Stimulated activated CD4-positive, alpha-beta T cell treated with anti-CD3 and anti-CD28 coated beads, Interleukin-2, amount 100 ng/mL, for 24 hours (primary cell): Measurements from ENCODE around the gene MNT.
"Not testable (repeated sequence)": the region's sequence is repeated elsewhere in the genome, so short reads cannot be mapped to it uniquely, and the experiment has no call there.

Experiments
- DNase-seq, 2 donors: peaks; one replicate each; pipeline ENCODE4 v3.0.0-alpha.2; 2020

Gene MNT, protein sequence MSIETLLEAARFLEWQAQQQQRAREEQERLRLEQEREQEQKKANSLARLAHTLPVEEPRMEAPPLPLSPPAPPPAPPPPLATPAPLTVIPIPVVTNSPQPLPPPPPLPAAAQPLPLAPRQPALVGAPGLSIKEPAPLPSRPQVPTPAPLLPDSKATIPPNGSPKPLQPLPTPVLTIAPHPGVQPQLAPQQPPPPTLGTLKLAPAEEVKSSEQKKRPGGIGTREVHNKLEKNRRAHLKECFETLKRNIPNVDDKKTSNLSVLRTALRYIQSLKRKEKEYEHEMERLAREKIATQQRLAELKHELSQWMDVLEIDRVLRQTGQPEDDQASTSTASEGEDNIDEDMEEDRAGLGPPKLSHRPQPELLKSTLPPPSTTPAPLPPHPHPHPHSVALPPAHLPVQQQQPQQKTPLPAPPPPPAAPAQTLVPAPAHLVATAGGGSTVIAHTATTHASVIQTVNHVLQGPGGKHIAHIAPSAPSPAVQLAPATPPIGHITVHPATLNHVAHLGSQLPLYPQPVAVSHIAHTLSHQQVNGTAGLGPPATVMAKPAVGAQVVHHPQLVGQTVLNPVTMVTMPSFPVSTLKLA

DNA sequence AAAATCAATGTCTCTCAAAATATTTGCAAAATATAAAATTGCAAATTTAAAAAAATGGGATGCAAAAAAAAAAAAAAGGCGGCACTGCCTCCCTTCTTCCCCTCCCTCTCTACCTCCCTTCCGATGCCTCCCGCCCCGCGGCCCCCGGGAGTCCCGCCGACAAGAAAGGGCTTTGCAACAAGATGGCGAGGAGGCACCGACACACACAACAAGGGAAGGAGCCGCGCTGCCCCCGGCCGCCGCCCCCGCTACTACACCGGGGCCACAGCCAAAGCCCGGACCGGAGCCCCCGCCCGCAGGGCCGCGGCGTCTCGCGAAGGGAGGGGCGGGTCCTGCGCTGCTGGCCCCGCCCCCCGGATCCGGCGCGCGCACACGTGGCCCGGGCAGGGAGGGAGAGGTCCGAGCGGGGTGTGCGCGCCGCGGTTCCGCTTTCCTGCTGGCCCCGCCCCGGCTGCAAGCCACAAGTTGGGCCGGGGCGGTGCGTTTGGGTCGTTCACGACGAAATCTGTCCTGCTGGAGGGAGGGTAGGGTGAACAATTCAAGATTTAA, at the start of gene MNT:
TSS of gene MNT (minus strand) at position 184 of the 549 bp plus-strand sequence. CDS start 348 bp downstream, outside the sequence.
- peak; percentile 93 to 94 for DNase-seq

DNA sequence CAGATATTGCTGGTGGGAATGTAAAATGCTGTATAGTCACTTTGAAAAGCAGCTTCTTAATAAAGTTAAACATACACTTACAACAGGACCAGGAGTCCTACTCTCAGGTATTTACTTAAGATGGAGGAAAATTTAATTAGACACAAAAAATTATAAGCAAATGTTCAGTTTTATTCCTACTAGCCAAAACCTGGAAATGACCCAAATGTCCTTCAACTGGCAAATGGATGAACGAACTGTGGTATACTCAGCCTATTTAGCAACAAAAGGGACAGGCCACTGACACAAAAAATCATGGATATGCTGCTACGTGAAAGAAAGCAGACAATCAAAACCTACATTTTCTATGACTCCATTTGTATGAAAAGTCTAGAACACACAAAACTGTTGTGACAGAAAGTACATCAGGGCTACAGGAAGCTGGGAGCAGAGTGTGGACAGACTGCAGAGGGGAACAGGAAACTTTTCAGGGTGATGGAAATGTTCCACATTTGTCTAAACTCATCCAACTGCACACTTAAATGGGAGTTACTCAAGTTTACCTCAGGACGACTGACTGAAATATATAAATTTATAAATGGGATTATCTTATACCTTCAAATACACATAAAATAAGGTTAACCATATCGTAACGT, 49.3 kb upstream of the MNT start:
- no peak for DNase-seq

DNA sequence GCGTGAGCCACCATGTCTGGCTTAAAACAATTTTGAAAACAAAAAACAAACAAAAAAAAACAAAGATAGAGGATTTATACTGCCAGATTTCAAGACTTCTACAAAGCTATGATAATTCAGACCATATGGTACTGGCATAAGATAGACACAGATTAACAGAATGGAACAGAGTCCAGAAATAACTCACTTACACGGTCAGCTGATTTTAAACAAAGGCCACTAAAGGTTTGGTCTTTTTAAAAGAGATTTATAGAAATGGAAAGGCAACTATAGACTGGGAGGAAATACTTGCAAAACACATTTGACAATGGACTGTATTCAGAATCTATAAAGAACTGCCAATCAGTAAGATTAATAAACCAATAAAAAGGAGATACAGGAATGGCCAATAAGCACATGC, 48.6 kb upstream of the MNT start:
- DNase-seq = no peak

DNA sequence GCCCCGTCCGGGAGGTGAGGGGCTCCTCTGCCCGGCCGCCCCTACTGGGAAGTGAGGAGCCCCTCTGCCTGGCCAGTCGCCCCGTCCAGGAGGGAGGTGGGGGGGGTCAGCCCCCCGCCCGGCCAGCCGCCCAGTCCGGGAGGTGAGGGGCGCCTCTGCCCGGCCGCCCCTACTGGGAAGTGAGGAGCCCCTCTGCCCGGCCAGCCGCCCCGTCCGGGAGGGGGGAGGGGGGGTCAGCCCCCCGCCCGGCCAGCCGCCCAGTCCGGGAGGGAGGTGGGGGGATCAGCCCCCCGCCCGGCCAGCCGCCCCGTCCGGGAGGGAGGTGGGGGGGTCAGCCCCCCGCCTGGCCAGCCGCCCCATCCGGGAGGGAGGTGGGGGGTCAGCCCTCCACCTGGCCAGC, 46.6 kb upstream of the MNT start:
- not testable (repeated sequence) for DNase-seq

DNA sequence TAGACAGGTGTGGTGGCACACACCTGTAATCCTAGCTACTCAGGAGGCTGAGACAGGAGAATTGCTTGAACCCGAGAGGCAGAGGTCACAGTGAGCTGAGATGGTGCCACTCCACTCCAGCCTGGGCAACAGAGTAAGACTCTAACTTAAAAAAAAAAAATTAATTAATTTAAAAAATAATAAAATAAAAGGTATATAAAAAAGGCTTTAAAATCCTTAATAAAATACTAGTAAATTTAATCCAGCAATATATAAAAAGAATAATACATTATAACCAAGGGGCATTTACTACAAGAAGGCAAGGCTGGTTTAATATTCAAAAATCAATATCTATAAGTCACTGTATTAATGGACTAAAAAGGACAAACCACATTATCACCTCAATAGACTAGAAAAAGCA, 44.8 kb upstream of the MNT start:
- no peak for DNase-seq

DNA sequence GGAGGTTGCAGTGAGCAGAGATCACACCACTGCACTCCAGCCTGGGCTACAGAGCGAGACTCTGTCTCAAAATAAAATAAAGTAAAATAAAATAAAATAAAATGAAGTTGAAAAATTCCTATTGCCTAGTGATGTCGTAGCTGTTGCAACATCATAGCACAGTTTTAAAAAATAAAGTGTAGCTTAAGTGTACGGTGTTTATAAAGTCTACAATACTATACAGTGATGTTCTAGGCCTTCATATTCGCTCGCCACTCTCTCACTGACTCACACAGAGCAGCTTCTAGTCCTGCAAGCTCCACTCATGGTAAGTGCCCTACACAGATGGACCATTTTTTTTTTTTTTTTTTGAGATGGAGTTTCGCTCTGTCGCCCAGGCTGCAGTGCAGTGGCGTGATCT, 43.5 kb upstream of the MNT start:
- no peak for DNase-seq

DNA sequence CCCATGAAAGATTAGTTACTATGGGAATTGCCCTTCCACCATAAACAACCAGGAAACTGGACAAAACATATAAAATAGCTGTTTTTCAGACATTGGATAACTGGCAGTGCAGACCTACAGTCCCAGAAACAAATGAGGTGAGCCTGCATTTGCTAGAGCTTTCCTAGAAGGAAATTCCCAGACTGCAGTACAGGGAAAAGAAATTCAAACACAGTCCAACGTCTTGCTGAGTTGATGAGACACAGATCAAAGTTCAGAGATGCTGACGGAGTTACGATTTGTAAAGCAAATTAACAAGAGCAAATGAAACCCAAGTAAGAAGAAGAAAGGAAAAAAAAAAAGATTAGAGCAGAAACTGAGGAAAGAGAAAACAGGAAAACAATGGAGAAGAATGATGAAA, 41.3 kb upstream of the MNT start:
- no peak for DNase-seq

DNA sequence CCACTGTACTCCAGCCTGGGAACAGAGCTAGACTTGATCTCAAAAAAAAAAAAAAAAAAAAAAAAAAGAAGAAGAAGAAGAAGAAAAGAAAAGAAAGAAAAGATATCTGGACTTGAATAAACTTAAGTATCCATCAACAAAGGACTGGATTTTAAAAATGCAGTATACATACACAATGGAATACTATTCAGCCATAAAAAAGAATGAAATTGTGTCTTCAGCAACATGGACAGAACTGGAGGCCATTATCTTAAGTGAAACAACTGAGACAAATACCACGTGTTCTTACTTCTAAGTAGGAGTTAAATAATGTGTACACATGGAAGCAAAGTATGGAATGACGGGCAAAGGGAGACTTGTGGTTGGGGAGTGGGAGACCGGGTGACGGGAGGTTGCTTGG, 40.1 kb upstream of the MNT start:
- DNase-seq = no peak

DNA sequence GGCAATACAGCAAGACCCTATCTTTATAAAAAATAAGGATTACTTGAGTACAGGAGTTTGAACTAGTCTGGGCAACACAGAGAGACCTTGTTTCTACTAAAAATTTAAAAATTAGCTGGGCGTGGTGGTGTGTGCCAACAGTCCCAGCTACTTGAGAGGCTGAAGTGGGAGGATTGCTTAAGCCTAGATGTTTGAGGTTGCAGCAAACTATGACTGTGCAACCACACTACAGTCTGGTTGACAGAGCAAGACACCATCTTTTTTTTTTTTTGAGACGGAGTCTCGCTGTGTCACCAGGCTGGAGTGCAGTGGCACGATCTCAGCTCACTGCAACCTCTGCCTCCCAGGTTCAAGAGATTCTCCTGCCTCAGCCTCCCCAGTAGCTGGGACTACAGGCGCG, 39.1 kb upstream of the MNT start:
- not testable (repeated sequence) for DNase-seq

DNA sequence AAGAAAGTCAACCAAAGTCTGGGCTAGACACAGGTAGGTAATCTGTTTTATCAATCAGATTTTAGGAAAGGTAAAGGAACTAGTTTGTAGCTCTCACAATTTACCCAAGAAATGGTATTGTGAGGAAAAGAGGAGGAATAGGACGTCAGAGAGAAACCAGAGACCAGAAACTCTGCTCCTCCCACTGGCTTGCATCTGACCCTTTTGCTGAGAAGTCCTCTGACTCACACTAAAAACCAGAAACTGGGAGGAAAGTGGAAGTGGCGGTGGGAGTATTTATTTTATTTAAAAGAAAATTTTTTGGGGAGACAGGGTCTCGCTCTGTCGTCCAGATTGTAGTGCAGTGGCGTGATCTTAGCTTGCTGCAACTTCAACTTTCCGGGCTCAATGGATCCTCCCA, 38.0 kb upstream of the MNT start:
- no peak for DNase-seq

DNA sequence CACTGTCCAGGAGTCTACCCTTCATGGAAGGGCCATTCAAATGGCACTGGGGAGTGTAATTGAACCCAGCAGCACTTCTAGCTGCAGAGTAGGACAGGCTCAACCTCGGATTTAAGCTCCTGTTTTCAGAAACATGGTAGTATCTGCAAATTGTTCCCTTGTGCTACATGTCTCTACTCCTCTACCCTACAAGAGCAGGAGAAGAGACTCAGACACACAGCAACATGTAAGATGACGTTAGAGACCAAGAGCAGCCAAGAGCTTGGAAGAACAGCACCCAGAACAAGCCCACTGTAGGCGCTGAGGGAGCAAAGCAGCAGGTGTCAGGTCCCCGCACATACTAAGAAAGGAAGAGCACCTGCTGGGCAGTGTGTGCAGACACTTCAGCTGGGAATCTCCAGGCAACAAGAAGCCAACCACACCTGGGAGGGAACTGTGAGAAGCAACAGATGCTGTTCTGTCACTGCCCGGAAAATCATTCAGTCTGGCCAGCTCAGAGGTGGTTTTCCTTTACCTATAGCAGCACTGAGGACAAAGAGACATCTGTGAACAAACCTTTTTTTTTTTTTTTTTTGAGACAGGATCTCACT, 35.6 kb upstream of the MNT start:
- no peak for DNase-seq

DNA sequence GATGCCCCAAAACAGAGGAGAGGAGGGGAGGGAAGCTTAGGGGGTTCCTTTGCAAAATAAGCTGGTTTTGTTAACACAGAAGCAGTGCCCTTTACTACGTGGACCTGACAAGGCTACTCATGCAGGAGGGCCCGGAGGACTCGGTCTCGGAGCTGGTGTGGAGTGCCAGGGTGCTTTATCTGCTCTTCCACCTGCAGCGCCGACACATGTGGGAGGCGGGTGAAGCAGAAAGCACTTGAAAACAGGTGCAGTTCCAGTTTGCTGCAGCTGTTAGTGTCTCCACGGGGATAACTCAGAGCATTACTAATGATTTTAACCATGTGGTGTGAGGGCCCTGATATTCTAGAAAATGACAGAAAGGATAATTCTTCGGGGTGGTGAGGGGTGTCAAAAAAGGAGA, 35.0 kb upstream of the MNT start:
- DNase-seq = no peak

DNA sequence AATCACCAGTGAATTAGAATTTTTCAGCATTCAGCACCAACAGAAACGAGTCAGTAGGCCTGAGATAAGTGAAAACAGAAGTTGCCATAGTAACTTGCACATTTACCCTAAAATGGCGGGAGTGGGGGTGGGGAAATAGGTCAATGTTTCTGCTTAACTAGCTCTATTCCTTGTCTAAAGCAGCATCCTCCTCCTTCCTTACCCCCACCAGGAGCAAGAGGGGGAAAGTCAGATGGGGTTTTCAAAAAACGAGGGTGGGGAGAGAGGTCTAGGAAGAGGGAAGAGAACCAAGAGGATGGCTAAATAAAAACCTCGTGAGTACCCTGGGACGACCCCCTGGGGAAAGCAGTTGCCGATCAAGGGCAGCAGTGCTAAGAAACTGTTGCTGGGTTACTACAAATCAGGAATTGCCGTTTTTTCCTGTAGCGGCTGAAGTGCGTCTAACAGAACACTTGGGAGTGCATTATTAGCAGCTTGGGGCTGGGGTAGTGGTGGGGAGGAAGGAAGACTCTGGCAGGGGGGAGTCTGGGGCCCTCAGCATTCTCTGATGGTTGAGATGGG, 34.4 kb upstream of the MNT start:
- no peak for DNase-seq

DNA sequence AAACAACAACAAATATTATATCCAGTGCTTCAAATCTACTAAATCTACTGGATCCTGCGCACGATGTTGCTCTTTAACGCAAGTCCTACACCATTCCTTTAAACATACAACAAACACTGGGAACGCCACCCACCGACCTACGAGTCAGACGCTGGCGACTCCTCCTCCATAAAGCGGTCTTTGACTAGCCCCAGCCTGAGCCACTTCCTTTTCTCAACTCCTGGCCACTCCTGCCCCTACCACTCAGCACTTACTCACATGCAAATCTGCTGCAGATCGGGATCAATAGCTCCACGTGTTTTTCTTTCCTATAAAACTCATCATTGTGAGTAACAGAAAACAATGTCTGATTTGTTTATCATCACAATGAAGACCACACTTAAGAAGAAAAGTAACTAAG, 32.8 kb upstream of the MNT start:
- no peak for DNase-seq

DNA sequence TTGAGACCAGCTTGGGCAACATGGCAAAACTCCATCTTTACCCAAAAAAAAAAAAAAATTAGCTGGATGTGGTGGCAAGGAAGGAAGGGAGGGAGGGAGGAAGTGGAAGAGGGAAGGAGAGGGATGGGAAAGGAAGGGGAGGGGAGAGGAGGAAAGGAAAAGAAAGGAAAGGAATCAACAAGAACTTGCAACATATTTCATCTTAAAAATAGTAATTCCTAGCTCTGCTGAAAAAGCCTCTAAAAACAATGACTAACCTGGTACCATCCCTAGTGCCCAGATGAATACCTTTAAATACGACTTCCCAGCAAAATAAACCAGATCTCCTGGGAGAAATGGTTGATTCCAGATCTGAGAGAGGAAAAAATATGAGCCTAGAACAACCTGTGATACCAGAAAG, 27.1 kb upstream of the MNT start:
- no peak for DNase-seq

DNA sequence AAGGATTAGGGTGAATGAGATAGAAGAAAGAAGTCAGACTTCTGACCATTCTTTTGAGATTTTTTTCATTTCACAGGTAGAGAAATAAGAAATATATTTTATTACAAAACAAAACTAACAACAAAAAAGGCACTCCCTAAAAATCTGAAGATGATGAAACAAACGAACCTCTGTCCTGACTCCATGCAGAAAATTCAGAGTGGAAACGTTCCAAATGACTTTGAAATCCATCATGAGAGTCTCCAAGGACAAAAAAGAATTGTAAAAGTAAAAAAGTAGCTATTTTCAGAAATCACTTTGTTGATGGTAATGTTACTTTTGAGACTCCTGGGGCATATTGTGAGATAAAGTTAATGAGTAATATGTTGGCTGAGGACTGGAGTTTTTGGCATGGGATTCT, 26.4 kb upstream of the MNT start:
- no peak for DNase-seq

DNA sequence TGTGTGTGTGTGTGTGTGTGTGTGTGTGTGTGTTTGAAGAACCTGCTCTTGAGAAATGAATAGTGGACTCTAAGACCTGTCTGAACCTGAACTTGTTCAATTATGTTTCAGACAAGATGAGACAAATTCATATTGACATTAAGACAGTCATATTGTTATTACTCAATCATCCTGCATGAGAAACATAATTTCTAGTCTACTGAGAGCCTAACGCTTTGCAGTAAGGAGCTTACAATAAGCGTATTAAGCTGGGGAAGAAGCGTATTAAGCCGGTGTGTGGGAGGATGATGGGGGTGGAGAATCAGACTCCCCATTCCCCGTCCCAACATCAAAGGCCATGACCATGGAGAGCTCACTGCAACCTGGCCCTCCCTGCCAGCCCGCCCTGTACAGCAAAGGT, 22.4 kb upstream of the MNT start:
- DNase-seq = no peak

DNA sequence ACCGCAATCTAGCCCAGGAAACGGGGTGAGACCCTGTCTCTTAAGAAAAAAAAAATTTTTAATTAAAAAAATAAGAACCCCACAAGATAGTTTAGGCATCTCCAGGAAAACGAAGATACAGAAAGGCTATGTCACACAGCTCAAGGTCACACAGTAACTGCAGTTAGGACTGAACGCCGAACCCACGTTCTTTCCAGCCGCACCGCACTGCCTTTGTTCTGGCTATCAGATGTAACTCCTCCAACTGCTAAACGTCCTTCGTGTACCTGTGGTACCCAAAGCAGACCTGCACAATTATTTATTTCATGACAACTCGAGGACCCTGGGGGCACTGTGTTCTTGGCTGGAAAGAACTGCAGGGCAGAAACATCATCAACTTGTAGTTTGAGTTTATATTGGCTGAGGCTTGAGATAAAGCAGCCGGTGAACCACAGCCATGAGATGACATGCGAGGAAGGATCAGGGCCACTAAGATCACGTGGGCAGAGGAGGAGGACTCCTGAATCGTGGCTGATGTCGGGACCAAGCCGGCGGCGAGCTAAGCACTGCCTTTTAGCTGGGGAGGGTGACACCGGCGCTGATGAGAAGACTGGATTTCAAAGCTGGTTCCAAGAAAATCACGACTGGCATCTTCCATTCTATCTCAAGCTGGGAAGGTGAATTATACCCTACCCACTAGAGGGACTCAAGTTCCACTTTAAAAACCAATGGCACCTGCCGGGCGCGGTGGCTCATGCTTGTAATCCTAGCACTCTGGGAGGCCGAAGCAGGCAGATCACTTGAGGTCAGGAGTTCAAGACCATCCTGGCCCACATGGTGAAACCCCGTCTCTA, 20.7 kb upstream of the MNT start:
- DNase-seq = no peak

DNA sequence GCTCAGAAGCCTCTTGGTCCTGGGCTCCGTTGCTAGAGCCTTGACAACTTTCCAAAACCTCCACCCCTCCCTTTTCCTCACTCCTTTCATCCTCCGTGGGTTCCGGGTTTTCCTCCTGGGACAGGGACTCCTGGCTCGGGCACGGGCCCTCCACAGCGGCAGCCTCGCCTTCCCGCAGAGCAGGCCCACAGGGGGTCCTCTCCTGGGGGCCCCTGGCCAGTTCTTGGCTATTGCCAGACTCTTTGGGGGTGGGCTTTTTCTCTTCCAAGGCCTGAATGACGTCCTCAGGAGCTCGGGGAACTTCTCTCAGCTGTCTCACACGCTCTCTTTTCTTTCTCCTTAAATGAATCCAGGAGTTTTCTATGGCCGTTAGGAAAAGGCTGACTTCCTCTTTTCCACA, 19.3 kb upstream of the MNT start:
- no peak for DNase-seq

DNA sequence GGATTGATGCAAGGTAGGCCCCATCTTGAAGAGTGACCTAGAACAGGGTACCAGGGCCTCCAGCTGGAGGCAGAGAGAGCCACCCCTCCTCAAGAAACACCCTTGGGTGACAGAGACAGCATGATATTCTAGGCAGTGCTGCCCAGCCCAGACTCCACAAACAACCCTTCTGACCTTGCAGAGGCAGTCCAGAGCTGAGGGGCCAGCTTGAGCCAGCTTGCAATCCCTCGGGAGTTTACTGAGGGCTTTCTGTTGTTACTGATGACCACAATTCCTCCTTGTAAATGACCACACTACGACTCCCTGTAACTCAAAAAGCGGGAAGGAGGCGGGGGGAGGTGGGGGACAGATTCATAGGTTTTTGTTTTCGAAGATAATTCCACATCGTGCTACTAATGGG, 18.6 kb upstream of the MNT start:
- no peak for DNase-seq

DNA sequence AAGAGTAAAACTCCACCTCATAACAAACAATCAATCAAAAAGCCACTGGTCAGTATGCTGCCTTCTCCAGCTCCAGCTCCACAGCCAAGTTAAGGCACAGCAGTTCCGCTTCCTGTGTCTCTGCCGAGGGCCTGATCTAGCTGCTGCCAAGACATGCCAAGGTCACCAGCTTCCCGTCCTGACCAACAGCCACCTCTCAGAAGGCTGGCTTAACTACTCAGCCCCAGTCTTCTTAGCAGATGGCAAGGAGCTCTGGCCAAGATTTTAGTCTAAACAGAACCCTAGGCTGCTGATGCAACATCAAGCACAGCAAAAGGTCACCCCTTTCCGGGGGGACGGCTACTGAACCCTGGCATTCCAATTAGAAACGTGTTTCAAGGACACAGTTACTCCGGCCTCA, 17.7 kb upstream of the MNT start:
- no peak for DNase-seq

DNA sequence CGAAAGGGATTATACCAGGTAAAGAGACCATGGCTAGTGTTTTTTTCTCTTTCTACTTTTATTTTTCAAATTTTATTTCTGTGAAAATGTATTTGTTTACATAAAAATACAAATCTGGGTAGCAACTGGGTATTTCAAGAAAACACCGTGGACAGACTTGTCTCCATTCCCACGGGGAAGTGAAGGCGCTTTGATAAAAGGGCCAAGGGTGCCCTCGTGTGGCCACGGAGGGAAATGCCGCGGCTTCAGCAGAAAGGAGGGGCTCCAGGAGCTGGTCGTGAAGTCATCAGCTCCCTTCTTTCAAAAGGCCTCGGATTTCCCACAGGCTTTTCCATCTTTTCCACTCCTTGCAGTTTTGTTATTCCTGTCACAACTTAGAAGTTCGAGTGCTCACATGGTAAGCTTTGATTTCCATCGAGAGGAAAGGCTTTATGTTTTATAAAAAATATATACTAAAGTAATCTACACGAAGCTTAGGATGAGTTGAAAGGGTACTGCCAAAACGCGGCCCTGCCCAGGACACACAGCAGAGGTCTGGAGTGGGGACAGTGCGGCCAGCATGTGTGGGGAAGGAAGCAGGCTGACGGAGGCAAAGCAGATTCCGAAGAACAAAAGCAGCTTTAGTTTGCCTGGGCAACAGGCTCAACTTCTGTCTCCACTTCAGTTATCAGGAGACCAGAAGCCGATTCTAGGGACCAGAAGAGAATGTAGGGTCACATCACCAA, 15.3 kb upstream of the MNT start:
- peak; percentile 90 for DNase-seq
